ENCODE results near the gene OR7G1. TPM values are rescaled to one million over a fixed set of nuclear protein-coding genes. Genes with fewer than 3 reads are reported as not detected.

Gene OR7G1
- total RNA-seq, 4 donors from 2014 or later, result not detected

DNA sequence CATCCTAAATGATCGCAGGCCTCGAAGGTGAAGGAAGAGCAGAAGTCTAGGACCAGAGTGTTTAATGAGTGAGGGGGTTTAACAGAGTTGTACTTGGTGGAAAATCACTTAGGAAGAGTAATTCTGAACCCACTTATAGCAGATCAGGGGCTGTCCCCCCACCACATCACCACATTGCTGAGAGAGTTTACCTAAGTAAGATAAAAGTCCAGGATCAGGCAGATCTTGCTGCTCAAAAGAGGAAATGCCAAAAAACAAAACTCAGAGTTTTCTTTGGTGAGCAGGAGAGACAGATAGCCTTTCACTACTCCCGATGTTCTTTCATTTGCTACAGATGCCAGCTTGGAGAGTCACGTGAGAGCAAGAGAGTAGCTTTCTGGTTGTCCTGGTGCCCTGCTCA, 40.0 kb upstream of the OR7G1 start:
- Histone ChIP-seq H3K9me3 (peaks cover 0 to 39% (median under 1%) of the 10 kb centered on the region in 4 donors), H3K27me3 (no peaks in the 10 kb centered on the region), H3K27ac (peak overlapping the region in 1 of 4 donors; percentile 10), H3K36me3 (peaks cover 0 to 67% (median 6%) of the 10 kb centered on the region in 3 donors), H3K4me1 (no peaks in the 10 kb centered on the region), H3K4me3 (no peak overlapping the region)
- TF ChIP-seq CTCF (IDR thresholded peaks at IDR 0.05), result no peak
- no peak for TF ChIP-seq POLR2A (IDR thresholded peaks at IDR 0.05)
- DNase-seq, result no peak

DNA sequence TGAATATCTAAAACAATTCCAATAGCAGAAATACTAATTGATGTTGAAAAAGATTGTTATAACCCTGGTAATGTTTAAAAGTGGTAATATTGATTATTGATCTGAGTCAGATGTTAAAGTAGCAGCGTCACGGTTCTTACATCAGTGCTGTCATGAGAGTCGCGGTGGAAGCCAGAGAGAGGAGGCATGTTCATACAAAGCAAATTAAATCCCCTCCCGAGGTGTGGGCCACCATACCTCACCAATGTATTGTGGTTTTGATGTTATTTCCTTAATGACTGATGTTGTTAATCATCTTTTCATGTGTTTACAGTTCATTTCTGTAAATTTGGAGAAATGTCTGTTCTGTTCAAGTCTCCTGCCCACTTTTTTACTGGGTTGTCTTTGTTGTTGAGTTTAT, 35.8 kb upstream of the OR7G1 start:
- Histone ChIP-seq H3K4me1 (no peaks in the 10 kb centered on the region), H3K27ac (no peak overlapping the region), H3K27me3 (no peaks in the 10 kb centered on the region), H3K36me3 (peaks cover 0 to 44% (median 0%) of the 10 kb centered on the region in 3 donors), H3K4me3 (no peak overlapping the region), H3K9me3 (peaks cover 0 to 21% (median 0%) of the 10 kb centered on the region in 4 donors)
- DNase-seq, result no peak
- TF ChIP-seq CTCF (IDR thresholded peaks at IDR 0.05), result no peak

DNA sequence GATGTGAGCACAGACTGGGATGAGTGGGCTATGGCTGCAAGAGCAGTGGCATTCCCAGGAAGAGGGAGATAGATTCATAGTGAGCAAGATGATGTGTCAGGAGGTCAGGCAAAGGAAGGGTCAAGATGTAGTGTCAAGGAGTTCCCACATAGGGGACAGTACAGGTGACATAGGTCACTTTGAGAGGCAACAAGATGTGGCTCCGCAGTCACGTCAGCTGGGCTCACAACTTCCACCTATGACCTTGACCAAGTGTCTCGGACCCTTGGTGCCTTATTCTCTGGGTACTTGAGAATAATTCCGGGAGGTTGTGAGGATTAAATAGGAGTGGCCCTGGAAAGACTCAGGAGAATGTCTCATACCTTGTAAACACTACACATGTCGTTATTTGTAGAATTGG, 35.1 kb upstream of the OR7G1 start:
- Histone ChIP-seq H3K27ac (no peak overlapping the region), H3K36me3 (peaks cover 0 to 38% (median 0%) of the 10 kb centered on the region in 3 donors), H3K9me3 (peaks cover 0 to 21% (median 0%) of the 10 kb centered on the region in 4 donors), H3K4me3 (no peak overlapping the region), H3K4me1 (no peaks in the 10 kb centered on the region), H3K27me3 (no peaks in the 10 kb centered on the region)
- TF ChIP-seq CTCF (IDR thresholded peaks at IDR 0.05) (no peak), POLR2A (IDR thresholded peaks at IDR 0.05) (no peak)
- no peak for DNase-seq

GRCh38 chr19:9149997-9150396, 34.4 kb upstream of the OR7G1 start:
- no peak overlapping the region for H3K27ac ChIP-seq
- H3K27me3 ChIP-seq, result no peaks in the 10 kb centered on the region
- TF ChIP-seq CTCF (IDR thresholded peaks at IDR 0.05), result no peak
- TF ChIP-seq POLR2A (IDR thresholded peaks at IDR 0.05), result no peak
- peaks cover 0 to 31% (median 0%) of the 10 kb centered on the region in 3 donors for H3K36me3 ChIP-seq
- peaks cover 0 to 20% (median 1%) of the 10 kb centered on the region in 4 donors for H3K9me3 ChIP-seq
- H3K4me1 ChIP-seq, result no peaks in the 10 kb centered on the region
- DNase-seq, result no peak
- no peak overlapping the region for H3K4me3 ChIP-seq

DNA sequence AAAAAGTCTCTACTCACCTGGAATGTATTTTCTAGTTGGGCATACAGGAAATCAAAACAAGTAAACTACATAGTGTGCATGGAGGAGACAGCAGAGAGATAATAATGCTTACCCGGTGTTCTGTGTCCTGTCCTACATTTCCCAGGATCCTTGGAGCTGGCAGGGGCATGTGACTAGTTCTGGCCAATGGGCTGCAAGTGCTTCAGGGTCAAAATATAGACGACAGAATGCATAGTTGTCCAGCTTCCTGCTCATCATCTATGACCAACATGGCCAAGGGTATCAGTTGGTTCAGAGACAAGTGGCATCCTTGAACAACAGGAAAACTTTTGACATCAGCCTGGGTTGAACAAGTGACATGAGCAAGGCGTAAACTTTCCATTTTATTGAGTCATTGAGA, 33.1 kb upstream of the OR7G1 start:
- Histone ChIP-seq H3K27ac (no peak overlapping the region), H3K27me3 (no peaks in the 10 kb centered on the region), H3K4me1 (no peaks in the 10 kb centered on the region), H3K4me3 (no peak overlapping the region), H3K36me3 (peaks cover 0 to 31% (median 0%) of the 10 kb centered on the region in 3 donors), H3K9me3 (peaks cover 0 to 26% (median 3%) of the 10 kb centered on the region in 4 donors)
- TF ChIP-seq CTCF (IDR thresholded peaks at IDR 0.05) (no peak), POLR2A (IDR thresholded peaks at IDR 0.05) (no peak)
- DNase-seq, result no peak

DNA sequence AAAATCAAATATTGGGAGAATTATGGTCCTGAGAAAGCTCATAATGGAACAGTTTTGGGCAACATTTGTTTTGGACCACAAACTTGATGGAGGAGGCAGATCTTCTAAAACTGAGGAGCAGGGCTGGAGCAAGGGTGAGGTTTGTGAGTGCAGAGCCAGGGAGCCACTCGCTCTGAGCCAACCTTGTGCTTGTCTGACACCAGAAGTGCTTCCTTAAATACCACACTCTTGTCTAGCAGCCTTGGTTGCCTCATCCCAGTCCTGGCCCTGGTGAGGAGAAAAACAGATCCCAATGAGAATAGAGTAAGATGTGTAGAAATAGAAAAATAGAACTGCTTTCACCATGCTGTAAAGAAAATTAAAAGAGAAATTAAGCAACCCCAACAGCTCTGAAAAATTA, 31.3 kb upstream of the OR7G1 start:
- Histone ChIP-seq H3K9me3 (peaks cover 0 to 17% (median 3%) of the 10 kb centered on the region in 4 donors), H3K36me3 (peaks cover 0 to 21% (median 0%) of the 10 kb centered on the region in 3 donors), H3K27ac (no peak overlapping the region), H3K4me1 (peaks cover 0 to 3% (median 0%) of the 10 kb centered on the region in 4 donors), H3K27me3 (no peaks in the 10 kb centered on the region), H3K4me3 (no peak overlapping the region)
- TF ChIP-seq CTCF (IDR thresholded peaks at IDR 0.05), result no peak
- no peak for DNase-seq
